Upper lobe of left lung (tissue), 4 donors: ENCODE results near the gene ERCC4.

Source experiments
- EP300 ChIP-seq, 4 donors: sonication (generic); formaldehyde crosslinking; IDR thresholded peaks; one replicate each; pipeline ENCODE4 v1.5.1; 2017; ENCODE audit warnings: antibody characterized with exemption in 4 of 4, control low read depth in 2 of 4
- POLR2A ChIP-seq, 4 donors: fragments of 450-650 bp; IDR thresholded peaks; one replicate each; pipeline ENCODE4 v1.5.1; 2016 to 2017; ENCODE audit warnings: antibody characterized with exemption in 4 of 4, mild to moderate bottlenecking in 2 of 4
- POLR2AphosphoS5 ChIP-seq, 2 donors: sonication (generic); formaldehyde crosslinking; IDR thresholded peaks; one replicate each; pipeline ENCODE4 v1.5.1; 2017; ENCODE audit warnings: antibody characterized with exemption in 2 of 2
- TF ChIP-seq, protein P1 (sequence below), 6 experiments: fragments of 450-650 bp in 4 of 6; fragments of 200-600 bp in 2 of 6; sonication (generic) in 2 of 6; IDR thresholded peaks; one replicate each; pipeline ENCODE4 v1.5.1; 2016 to 2019; ENCODE audit warnings: antibody characterized with exemption in 6 of 6

DNA sequence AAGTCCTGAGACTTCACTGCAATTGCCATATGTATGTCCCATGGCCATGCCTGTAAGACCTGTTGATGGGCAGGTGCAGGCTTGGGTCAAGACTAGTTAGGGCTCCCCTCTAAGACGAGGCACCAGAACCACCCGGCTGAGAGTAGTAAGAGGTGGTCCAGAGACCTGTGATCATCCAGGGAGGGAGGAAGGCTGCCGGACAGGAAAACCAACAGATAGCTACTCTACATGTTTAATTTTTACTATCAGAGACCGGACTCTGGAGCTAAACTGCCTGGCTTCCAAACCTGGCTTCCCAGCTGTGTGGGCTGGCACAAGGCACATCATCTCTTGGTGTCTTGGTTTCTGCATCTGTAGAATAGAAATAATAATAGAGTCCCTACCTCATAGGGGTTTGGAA is 73.0 kb downstream of the ERCC4 start:
- TF ChIP-seq, protein P1, sequence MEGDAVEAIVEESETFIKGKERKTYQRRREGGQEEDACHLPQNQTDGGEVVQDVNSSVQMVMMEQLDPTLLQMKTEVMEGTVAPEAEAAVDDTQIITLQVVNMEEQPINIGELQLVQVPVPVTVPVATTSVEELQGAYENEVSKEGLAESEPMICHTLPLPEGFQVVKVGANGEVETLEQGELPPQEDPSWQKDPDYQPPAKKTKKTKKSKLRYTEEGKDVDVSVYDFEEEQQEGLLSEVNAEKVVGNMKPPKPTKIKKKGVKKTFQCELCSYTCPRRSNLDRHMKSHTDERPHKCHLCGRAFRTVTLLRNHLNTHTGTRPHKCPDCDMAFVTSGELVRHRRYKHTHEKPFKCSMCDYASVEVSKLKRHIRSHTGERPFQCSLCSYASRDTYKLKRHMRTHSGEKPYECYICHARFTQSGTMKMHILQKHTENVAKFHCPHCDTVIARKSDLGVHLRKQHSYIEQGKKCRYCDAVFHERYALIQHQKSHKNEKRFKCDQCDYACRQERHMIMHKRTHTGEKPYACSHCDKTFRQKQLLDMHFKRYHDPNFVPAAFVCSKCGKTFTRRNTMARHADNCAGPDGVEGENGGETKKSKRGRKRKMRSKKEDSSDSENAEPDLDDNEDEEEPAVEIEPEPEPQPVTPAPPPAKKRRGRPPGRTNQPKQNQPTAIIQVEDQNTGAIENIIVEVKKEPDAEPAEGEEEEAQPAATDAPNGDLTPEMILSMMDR (IDR thresholded peaks at IDR 0.05): no peak
- no peak for TF ChIP-seq POLR2AphosphoS5 (IDR thresholded peaks at IDR 0.05)
- TF ChIP-seq POLR2A (IDR thresholded peaks at IDR 0.05): no peak
- TF ChIP-seq EP300 (IDR thresholded peaks at IDR 0.05): no peak
